ENCODE data around the gene NOL7.

Gene NOL7

DNA sequence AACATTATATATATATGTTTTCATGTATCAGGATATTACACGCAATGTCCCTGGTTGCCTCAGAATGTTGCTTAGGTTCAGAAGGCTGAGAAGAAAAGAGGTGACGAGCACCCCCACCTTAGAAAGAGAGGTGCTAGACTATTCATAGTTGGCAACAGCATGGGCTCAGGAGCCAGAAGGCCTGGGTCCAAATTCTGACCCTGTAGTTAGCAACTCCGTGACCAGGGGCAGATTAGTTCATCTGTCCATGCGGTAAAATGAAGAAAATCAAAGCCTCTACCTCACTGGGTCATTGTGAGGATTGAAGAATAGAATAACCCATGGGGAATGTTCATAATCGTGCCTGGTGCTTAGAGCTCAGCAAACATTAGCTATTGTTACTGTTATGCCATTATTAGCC is 46.2 kb upstream of the NOL7 start:
- Histone ChIP-seq H3K27me3 (ENCODE audit: insufficient read depth, poor library complexity, severe bottlenecking) (no peaks in the 10 kb centered on the region), H3K4me3 (replicated peaks; ENCODE audit: insufficient read depth, low read length) (no peak overlapping the region), H3K27ac (replicated peaks) (no peak overlapping the region)
- no peak for DNase-seq (ENCODE audit: low read depth in 1 of 2, low spot score in 1 of 2)
- TF ChIP-seq, protein P1, sequence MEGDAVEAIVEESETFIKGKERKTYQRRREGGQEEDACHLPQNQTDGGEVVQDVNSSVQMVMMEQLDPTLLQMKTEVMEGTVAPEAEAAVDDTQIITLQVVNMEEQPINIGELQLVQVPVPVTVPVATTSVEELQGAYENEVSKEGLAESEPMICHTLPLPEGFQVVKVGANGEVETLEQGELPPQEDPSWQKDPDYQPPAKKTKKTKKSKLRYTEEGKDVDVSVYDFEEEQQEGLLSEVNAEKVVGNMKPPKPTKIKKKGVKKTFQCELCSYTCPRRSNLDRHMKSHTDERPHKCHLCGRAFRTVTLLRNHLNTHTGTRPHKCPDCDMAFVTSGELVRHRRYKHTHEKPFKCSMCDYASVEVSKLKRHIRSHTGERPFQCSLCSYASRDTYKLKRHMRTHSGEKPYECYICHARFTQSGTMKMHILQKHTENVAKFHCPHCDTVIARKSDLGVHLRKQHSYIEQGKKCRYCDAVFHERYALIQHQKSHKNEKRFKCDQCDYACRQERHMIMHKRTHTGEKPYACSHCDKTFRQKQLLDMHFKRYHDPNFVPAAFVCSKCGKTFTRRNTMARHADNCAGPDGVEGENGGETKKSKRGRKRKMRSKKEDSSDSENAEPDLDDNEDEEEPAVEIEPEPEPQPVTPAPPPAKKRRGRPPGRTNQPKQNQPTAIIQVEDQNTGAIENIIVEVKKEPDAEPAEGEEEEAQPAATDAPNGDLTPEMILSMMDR (IDR thresholded peaks at IDR 0.05; ENCODE audit: insufficient read depth, low read length): no peak
- no peak for TF ChIP-seq SPI1 (IDR thresholded peaks at IDR 0.05; ENCODE audit: borderline replicate concordance, low read depth)
- TF ChIP-seq POLR2AphosphoS5 (IDR thresholded peaks at IDR 0.05; ENCODE audit: low read depth): no peak
- TF ChIP-seq, protein P2, sequence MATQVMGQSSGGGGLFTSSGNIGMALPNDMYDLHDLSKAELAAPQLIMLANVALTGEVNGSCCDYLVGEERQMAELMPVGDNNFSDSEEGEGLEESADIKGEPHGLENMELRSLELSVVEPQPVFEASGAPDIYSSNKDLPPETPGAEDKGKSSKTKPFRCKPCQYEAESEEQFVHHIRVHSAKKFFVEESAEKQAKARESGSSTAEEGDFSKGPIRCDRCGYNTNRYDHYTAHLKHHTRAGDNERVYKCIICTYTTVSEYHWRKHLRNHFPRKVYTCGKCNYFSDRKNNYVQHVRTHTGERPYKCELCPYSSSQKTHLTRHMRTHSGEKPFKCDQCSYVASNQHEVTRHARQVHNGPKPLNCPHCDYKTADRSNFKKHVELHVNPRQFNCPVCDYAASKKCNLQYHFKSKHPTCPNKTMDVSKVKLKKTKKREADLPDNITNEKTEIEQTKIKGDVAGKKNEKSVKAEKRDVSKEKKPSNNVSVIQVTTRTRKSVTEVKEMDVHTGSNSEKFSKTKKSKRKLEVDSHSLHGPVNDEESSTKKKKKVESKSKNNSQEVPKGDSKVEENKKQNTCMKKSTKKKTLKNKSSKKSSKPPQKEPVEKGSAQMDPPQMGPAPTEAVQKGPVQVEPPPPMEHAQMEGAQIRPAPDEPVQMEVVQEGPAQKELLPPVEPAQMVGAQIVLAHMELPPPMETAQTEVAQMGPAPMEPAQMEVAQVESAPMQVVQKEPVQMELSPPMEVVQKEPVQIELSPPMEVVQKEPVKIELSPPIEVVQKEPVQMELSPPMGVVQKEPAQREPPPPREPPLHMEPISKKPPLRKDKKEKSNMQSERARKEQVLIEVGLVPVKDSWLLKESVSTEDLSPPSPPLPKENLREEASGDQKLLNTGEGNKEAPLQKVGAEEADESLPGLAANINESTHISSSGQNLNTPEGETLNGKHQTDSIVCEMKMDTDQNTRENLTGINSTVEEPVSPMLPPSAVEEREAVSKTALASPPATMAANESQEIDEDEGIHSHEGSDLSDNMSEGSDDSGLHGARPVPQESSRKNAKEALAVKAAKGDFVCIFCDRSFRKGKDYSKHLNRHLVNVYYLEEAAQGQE (IDR thresholded peaks at IDR 0.05; ENCODE audit: insufficient replicate concordance, low read depth): no peak
- no peak for TF ChIP-seq GABPA (IDR thresholded peaks at IDR 0.05; ENCODE audit: low read depth)

DNA sequence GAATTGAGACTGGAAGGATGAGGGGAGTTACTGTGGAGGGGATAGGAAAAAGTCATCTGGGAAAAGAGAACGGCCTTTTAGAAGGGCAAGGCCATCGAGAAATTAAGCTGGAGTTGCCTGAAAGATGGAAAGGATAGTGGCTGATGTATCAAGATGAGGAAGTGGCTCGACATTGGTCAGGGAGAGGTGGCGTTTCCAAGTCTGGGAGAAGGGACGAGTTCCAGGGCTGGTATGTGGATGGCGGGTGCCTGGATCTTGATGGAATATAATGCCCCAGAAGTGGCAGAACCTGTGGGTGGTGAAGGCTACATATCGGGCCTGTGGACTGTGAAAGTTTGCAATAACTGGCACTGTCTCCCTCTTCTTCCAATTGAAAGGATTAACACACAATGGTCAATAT is 42.9 kb upstream of the NOL7 start:
- Histone ChIP-seq H3K4me3 (replicated peaks; ENCODE audit: insufficient read depth, low read length) (no peak overlapping the region), H3K27me3 (ENCODE audit: insufficient read depth, poor library complexity, severe bottlenecking) (no peaks in the 10 kb centered on the region), H3K27ac (replicated peaks) (no peak overlapping the region)
- no peak for DNase-seq (ENCODE audit: low read depth in 1 of 2, low spot score in 1 of 2)
- TF ChIP-seq, protein P1 (IDR thresholded peaks at IDR 0.05; ENCODE audit: insufficient read depth, low read length): no peak
- peak; percentile 17; the same call in 1 of the 2 replicates for TF ChIP-seq SPI1 (IDR thresholded peaks at IDR 0.05; ENCODE audit: borderline replicate concordance, low read depth)

DNA sequence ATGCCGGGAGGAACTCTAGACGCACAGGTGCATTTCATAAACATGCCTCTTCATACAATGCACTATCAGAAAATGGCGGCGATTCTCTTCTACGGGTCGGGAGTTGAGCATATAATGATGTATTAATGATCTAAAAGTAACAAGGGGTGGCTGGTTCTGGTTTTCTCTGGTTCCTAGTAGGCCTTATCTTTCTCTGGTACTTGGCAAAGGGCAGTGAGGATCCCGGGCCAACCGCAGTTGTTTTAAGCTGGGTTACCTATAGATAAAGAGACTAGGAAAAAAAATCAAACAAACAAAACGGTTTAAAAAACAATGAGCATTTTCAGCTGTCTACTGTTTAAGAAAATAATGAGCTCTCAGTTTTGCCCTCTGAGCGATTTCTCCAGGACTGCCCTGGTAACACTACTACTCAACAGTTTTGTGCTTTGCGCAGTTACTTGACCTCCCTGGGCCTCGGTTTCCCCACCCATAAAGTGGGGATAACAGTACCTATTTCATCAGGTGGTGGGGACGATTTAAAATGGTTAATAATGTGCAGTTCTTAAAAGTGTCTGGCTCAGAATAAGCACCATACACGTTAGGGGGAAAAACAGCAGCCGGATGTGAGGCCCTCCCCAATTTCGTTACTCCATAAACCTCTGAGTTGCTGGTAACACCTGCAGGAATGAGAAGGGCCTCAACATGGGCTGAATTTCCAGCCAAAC is 42.0 kb upstream of the NOL7 start:
- no peak for DNase-seq (ENCODE audit: low read depth in 1 of 2, low spot score in 1 of 2)
- H3K27ac ChIP-seq (replicated peaks): peak overlapping the region; percentile 97

More for the DNA sequence above, 42.0 kb upstream of the NOL7 start:
- Histone ChIP-seq H3K27me3 (ENCODE audit: insufficient read depth, poor library complexity, severe bottlenecking) (no peaks in the 10 kb centered on the region), H3K4me3 (replicated peaks; ENCODE audit: insufficient read depth, low read length) (peak overlapping the region; percentile 84)
- TF ChIP-seq, protein P1 (IDR thresholded peaks at IDR 0.05; ENCODE audit: insufficient read depth, low read length): no peak
- TF ChIP-seq SPI1 (IDR thresholded peaks at IDR 0.05; ENCODE audit: borderline replicate concordance, low read depth) (no peak), POLR2AphosphoS5 (IDR thresholded peaks at IDR 0.05; ENCODE audit: low read depth) (no peak), GABPA (IDR thresholded peaks at IDR 0.05; ENCODE audit: low read depth) (no peak)
- TF ChIP-seq, protein P2 (IDR thresholded peaks at IDR 0.05; ENCODE audit: insufficient replicate concordance, low read depth): no peak

All from HL-60 (cell line).